Measurements from ENCODE around the gene PPP6R1. TPM values are rescaled to one million over a fixed set of nuclear protein-coding genes. Genes with fewer than 3 reads are reported as not detected.

Gene PPP6R1
- total RNA-seq, 4 donors from 2014 or later: 32.6 to 79.4 (median 34.0) TPM

GRCh38 chr19:55254625-55254977 is 4.2 kb downstream of the PPP6R1 start:
- peak overlapping the region in 2 of 4 donors; percentile 51 to 65 for H3K27ac ChIP-seq
- H3K9me3 ChIP-seq: no peaks in the 10 kb centered on the region
- no peaks in the 10 kb centered on the region for H3K27me3 ChIP-seq
- WGBS, 2 donors (ENCODE audit: low coverage in 1 of 2): no CpG with 5 or more reads among the region's 6 CpGs
- peak overlapping the region in 1 of 2 donors; percentile 33 for H3K4me3 ChIP-seq
- H3K4me1 ChIP-seq: peaks cover 0 to 85% (median 36%) of the 10 kb centered on the region in 3 donors
- H3K36me3 ChIP-seq: peaks cover 0 to 14% of the 10 kb centered on the region in 2 donors
- ATAC-seq: no peak
- no peak for TF ChIP-seq POLR2AphosphoS5 (IDR thresholded peaks at IDR 0.05)
- TF ChIP-seq POLR2A (IDR thresholded peaks at IDR 0.05): no peak
- TF ChIP-seq CTCF (IDR thresholded peaks at IDR 0.05): no peak
- no peak for TF ChIP-seq EP300 (IDR thresholded peaks at IDR 0.05)

- 66 to 71% methylated on average over 9 to 12 of the region's 23 CpGs for WGBS, 2 donors (ENCODE audit: low coverage in 1 of 2)
These were observed 4.8 kb downstream of the PPP6R1 start for GRCh38 chr19:55253842-55254624.

GRCh38 chr19:55252760-55253663 is 5.8 kb downstream of the PPP6R1 start:
- TF ChIP-seq POLR2AphosphoS5 (IDR thresholded peaks at IDR 0.05) (no peak), CTCF (IDR thresholded peaks at IDR 0.05) (no peak), POLR2A (IDR thresholded peaks at IDR 0.05) (no peak), EP300 (IDR thresholded peaks at IDR 0.05) (no peak)
- Histone ChIP-seq H3K27ac (no peak overlapping the region), H3K4me3 (no peak overlapping the region), H3K36me3 (peaks cover 0 to 15% of the 10 kb centered on the region in 2 donors), H3K4me1 (peaks cover 0 to 99% (median 41%) of the 10 kb centered on the region in 3 donors), H3K9me3 (no peaks in the 10 kb centered on the region), H3K27me3 (no peaks in the 10 kb centered on the region)
- ATAC-seq: no peak
- WGBS, 2 donors (ENCODE audit: low coverage in 1 of 2): 83 to 89% methylated on average over 5 to 10 of the region's 21 CpGs

More at GRCh38 chr19:55253842-55254624, 4.8 kb downstream of the PPP6R1 start:
- Histone ChIP-seq H3K27ac (peak overlapping the region in 2 of 4 donors; percentile 51 to 65), H3K36me3 (peaks cover 0 to 15% of the 10 kb centered on the region in 2 donors), H3K4me1 (peaks cover 0 to 88% (median 35%) of the 10 kb centered on the region in 3 donors), H3K27me3 (no peaks in the 10 kb centered on the region), H3K4me3 (peak overlapping the region in 1 of 2 donors; percentile 33), H3K9me3 (no peaks in the 10 kb centered on the region)
- no peak for ATAC-seq
- TF ChIP-seq POLR2AphosphoS5 (IDR thresholded peaks at IDR 0.05): no peak
- no peak for TF ChIP-seq EP300 (IDR thresholded peaks at IDR 0.05)
- TF ChIP-seq CTCF (IDR thresholded peaks at IDR 0.05): no peak
- TF ChIP-seq POLR2A (IDR thresholded peaks at IDR 0.05): no peak

- H3K27ac ChIP-seq: no peak overlapping the region
- no peaks in the 10 kb centered on the region for H3K9me3 ChIP-seq
- ATAC-seq: no peak
These were observed 7.3 kb downstream of the PPP6R1 start for GRCh38 chr19:55251341-55252081.

More at GRCh38 chr19:55251341-55252081, 7.3 kb downstream of the PPP6R1 start:
- no peak overlapping the region for H3K4me3 ChIP-seq
- TF ChIP-seq CTCF (IDR thresholded peaks at IDR 0.05): no peak
- TF ChIP-seq POLR2AphosphoS5 (IDR thresholded peaks at IDR 0.05): no peak
- TF ChIP-seq EP300 (IDR thresholded peaks at IDR 0.05): no peak
- no peak for TF ChIP-seq POLR2A (IDR thresholded peaks at IDR 0.05)
- peaks cover 0 to 22% of the 10 kb centered on the region in 2 donors for H3K36me3 ChIP-seq
- H3K27me3 ChIP-seq: no peaks in the 10 kb centered on the region
- WGBS, 2 donors (ENCODE audit: low coverage in 1 of 2): 81 to 94% methylated on average over 3 to 5 of the region's 19 CpGs
- H3K4me1 ChIP-seq: peaks cover 0 to 95% (median 40%) of the 10 kb centered on the region in 3 donors

All from gastroesophageal sphincter (tissue), 4 donors.